Medulla oblongata (tissue), 1 donor: ENCODE results near the gene RNF31.
"Not testable (repeated sequence)": the region's sequence is repeated elsewhere in the genome, so short reads cannot be mapped to it uniquely, and the experiment has no call there.

Source experiments
- DNase-seq: peaks from one replicate; pipeline ENCODE4 v3.0.0-alpha.2; 2015; ENCODE audit errors: extremely low spot score

RNF31 gene

GRCh38 chr14:24202538-24202937 lies 55.2 kb downstream of the RNF31 start:
- not testable (repeated sequence) for DNase-seq

- DNase-seq: not testable (repeated sequence)
Observed at GRCh38 chr14:24203249-24203886, 56.1 kb downstream of the RNF31 start.

- no peak for DNase-seq
Observed at GRCh38 chr14:24204163-24205146, 57.2 kb downstream of the RNF31 start.

DNA sequence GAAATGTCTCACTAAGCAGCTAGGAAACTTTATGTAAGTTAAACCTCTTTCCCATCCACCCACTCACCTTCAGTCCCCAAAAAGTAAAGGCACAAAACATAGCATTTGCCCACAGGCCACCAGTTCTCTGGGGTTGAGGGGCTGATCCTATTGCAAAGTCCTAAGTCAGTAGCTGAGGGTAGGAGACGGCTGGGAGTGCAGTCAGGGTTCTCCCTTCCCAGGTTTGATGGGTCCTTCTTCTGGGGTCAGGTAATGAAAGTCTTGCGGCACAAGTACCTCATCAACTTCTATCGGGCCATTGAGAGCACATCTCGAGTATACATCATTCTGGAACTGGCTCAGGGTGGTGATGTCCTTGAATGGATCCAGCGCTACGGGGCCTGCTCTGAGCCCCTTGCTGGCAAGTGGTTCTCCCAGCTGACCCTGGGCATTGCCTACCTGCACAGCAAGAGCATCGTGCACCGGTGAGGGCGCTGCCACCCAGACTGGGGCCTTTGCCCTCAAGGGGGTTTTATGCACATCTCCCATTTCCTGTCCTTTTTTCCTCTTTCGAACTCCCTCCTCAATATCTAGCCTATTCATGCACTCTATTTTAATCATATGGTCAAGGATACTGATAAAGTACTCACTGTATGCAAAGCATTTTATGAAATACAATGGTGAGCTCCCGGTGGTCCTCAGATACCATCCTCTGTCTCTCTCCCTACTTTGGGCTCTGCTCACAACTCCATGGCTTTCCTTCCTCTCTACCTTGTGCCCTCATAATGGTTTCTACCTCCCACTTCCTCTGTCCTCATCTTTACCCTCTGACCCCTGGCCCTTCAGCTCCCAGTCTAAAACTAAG lies 59.2 kb downstream of the RNF31 start:
- no peak for DNase-seq

- DNase-seq: no peak
Observed at GRCh38 chr14:24207104-24207551, 59.8 kb downstream of the RNF31 start.

DNA sequence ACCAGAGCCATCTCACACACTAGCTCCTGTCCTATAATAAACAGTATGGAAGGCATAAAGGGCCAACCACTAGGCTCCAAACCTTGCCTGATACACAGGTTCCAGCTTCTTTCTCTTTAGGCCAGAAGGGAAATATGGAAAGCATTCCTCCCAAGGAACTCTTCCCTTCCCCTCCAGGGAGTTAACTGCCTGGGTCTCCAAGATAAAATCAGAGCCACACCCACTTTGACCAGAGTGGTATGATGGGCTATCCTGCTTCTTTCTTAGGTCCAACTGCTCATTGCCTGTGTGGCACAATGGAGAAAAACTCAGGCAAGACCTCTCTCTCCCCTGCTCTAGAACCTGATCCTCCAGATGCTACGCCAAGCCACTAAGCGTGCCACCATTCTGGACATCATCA lies 60.3 kb downstream of the RNF31 start:
- no peak for DNase-seq
